Measurements from ENCODE around the gene COMMD2. TPM values are rescaled to one million over a fixed set of nuclear protein-coding genes. Genes with fewer than 3 reads are reported as not detected.

Gene COMMD2
- total RNA-seq, 1 donor from 2014 or later: 30.8 TPM

DNA sequence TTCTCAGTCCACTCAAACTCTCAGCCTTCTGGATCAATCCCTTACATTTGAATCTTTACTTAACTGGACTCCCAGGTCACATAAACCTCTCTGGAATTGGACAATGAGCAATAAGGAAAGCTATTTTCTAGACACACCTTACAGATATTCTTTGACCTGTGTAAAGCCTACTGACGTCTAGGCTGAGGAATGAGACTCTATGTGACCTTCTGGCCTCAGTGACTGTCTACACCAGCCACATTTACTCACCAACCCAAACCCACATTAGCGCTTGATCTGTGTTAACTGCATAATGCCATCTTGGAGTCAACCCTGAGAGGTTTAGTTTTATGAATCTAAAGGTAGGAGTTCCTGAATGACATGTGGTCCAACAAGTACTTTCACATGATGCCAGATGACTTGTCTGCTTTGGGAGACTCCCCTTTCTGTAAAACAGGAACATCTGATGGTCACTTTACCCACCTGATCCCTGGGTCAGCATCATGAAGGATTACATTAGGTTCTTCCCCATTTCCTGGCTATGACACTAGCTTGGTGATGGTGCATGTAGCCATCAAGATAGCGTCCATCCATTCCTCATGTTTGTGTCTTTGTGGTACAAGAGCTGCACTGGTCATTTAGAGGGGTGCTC is 11.4 kb upstream of the COMMD2 start:
- DNase-seq: no peak

DNA sequence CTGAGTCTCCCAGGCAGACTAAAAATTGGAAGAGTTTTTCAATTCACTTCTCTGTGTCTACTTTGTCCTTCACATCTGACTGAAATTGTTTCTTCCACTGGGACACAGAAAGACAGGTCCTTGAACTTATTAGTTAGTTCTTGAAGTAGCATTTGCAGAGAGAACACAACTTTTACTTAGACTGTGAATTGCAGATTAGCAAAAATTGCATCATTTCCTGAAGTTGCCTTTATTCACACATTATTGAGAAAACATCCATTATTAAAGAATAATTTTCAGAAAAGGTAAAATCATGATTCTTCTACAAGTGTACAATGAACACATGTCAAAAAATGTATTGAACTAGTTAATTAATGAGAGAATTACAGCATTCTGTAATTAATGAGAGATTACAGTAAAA is 1.4 kb upstream of the COMMD2 start:
- DNase-seq: no peak

DNA sequence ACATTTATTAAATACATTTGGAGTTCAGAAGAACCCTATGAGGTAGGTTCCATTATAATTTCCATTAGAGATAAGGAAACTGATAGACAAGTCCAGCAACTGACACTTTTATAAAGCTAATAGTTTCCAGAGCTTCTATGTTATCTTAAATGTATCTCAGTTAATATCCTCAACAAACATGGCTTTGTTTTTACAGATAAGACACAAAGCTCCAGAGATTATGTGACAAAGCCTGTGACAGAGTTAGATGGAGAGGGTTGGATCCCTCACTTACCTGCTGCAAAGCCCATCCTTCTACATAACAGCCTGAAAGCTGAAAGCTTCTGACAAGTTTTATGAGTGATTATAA is 473 bp upstream of the COMMD2 start:
- DNase-seq: no peak

DNA sequence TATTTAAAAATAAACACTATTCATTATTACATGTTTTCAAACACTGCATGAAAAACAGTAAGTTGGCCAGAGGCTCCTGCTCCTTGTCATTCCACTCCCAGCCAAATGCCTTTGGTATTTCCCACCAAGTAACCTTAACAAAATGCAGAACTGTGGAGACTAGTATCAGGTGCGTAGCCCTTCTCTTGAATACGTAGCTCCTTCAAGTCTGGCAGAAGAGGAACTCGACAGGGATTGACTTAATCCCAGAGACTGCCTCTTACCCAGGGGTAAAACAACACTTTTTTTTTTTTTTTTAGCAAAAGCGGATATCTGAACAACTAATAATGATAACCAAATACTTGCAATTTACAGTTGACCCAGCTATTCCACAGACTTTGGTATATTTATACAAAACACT is 738 bp downstream of the COMMD2 start:
- DNase-seq: peak; percentile 15

GRCh38 chr3:149744606-149745005 is 7.7 kb downstream of the COMMD2 start:
- no peak for DNase-seq

- peak; percentile 52 for DNase-seq
These were observed 8.1 kb downstream of the COMMD2 start for GRCh38 chr3:149744151-149744550.

GRCh38 chr3:149739396-149739795 is 12.9 kb downstream of the COMMD2 start:
- no peak for DNase-seq

DNA sequence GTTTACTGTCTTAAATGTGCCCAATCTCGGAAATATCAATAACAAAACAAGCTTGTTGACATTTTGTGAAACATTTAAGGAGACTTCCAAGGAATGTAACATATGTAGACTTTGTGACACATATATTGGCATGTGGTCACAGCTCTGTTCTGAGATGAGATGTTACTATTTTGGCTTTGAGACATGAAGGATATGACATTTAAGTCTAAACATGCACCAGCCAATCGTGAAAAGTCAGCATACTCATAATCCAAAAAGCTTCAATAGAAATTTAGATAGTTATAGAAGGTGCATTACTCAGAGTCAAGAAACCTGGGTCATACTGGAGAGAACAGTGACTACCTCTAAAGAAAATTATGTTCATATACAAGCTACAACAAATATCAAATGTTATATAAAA is 13.4 kb downstream of the COMMD2 start:
- no peak for DNase-seq

DNA sequence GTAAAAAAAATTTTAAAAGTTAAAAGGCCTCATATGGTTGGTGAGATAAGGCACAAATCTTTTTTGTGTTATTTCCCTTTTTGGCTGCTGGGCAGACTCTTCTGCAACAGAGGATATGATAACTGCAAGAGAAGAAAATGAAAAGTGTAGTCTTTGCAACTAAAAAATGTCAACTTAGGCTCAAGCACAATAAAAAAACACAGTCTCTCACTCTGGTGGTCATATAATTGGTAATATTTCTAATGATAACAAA is 15.4 kb downstream of the COMMD2 start:
- DNase-seq: no peak

GRCh38 chr3:149736175-149736952 is 15.9 kb downstream of the COMMD2 start:
- no peak for DNase-seq

- DNase-seq: no peak
These were observed 20.1 kb downstream of the COMMD2 start for GRCh38 chr3:149732234-149732633.

- no peak for DNase-seq
These were observed 24.6 kb downstream of the COMMD2 start for GRCh38 chr3:149727656-149728055.

DNA sequence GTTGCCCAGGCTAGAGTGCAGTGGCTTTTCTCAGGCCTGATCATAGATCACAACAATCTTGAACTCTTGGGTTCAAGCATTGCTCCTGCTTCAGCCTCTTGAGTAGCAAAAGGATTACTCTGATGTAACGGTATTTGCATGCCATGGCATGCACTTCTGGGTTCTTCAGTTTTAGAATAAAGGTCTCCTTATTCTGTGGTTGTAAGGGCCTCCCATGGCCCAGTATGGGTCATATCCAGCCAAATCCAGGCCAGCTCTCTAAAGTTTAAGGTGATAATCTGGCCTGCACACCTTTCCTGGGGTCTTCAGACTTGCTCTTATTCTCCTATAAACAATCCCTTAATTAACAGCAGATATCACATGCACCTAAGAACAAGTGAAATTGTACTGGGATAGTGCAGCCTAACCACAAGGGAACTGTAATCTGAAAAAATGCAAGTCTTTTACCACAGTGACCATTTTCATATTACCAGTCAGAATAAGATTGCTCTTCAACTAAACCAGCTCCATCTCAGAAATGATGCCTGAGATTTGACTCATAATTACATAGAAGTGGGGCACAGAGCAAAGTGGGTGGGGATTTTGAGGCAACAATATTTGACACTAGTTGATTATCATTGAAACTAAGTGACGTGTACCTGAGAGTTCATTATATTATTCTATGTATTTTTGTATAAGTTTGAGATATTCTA is 25.4 kb downstream of the COMMD2 start:
- no peak for DNase-seq

DNA sequence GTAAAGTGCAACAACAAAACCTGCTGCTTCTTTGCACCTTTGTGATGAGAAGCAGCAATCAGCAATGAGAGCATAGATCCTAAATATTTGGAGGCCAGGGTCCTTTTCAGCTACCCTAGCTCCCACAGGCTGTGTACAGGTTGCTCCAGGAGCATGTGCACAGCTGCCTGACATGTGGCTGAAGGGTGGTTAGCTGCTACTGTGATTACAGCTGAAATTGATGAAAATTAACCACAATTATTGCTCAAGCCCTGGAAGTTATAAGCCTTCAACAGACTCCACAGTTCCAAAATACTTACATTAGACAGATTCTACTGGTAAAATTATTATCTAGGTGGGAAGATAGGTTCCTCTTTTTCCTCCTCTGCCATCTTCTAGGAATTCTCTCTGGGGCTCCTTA is 28.5 kb downstream of the COMMD2 start:
- DNase-seq: no peak

DNA sequence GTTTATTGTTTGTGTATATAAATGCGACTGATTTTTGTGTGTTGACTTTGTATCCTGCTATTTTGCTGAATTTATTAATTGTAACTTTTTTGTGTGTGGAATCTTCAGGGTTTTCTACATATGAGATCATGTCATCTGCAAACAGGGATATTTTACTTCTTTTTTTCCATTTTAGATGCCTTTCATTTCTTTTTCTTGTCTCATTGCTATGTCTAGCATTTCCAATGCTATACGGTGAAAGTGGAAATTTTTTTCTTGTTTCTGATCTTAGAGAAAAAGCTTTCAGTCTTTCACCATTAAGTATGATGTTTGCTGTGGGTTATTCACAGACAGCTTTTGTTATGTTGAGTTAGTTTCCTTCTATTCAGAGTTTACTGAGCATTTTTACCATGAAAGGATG is 31.4 kb downstream of the COMMD2 start:
- no peak for DNase-seq

- DNase-seq: peak; percentile 90
These were observed 34.8 kb downstream of the COMMD2 start for GRCh38 chr3:149717391-149718056.

DNA sequence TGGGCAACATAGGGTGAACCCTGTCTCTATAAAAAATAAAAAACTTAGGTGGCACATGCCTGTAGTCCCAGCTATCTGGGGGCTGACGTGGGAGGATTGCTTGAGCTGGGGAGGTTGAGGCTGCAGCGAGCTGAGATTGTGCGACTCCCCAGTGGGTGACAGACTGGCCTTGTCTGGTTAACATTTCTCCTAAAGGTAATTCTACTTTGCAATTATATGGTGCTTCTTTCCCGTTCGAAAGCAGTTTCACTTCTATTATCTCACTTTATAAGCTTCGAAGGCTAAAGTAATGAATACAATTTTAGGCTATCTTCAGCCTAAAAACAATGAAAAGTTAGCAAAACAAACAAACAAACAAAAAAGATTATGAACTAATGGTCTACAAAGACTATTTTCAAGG is 35.3 kb downstream of the COMMD2 start:
- DNase-seq: no peak

GRCh38 chr3:149715247-149715646 is 37.0 kb downstream of the COMMD2 start:
- no peak for DNase-seq

GRCh38 chr3:149713730-149714654 is 38.3 kb downstream of the COMMD2 start:
- DNase-seq: no peak

GRCh38 chr3:149706905-149707304 is 45.4 kb downstream of the COMMD2 start:
- peak; percentile 61 for DNase-seq

- no peak for DNase-seq
These were observed 46.9 kb downstream of the COMMD2 start for GRCh38 chr3:149705416-149705815.

DNA sequence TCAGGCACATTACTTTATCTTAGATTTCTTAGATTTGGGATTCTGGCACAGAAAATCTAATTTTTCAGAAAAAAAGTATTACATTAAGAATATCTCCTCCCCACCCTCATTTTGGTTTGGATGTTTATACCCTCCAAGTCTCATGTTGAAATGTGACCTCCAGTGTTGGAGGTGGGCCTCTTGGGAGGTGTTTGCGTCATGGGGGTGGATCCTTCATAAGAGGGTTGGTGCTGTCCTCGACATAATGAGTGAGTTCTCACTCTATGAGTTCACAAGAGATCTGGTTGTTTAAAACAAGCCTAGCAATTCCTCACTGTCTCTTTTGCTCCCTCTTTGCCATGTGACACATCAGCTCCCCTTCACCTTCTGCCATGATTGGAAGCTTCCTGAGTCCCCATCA is 48.8 kb downstream of the COMMD2 start:
- DNase-seq: no peak
